H1 (cell line): ENCODE data around the gene C20orf96. TPM values are rescaled to one million over a fixed set of nuclear protein-coding genes. Genes with fewer than 3 reads are reported as not detected.

ENCODE experiments used
- ASH2L ChIP-seq: fragments of 200-600, 300-600 bp; sonication (generic); IDR thresholded peaks from one replicate; pipeline ENCODE4 v1.7.1; 2017; ENCODE audit warnings: low read length
- BACH1 ChIP-seq: IDR thresholded peaks from 2 replicates; pipeline ENCODE4 v1.6.1; 2012; ENCODE audit warnings: low read length, improper control_type of control experiment
- JUN ChIP-seq: IDR thresholded peaks from 2 replicates; pipeline ENCODE4 v1.6.1; 2011; ENCODE audit warnings: low read depth, mild to moderate bottlenecking, improper control_type of control experiment, low read length
- RFX5 ChIP-seq: IDR thresholded peaks from 2 replicates; pipeline ENCODE4 v1.6.1; 2011; ENCODE audit warnings: low read depth, low read length, improper control_type of control experiment, borderline replicate concordance
- SP2 ChIP-seq: IDR thresholded peaks from 2 replicates; pipeline ENCODE4 v1.6.1; 2012; ENCODE audit warnings: mild to moderate bottlenecking, low read length, inconsistent platforms
- TCF12 ChIP-seq: IDR thresholded peaks from 2 replicates; pipeline ENCODE4 v1.6.1; 2011; ENCODE audit warnings: low read depth, mild to moderate bottlenecking, low read length
- YY1 ChIP-seq: IDR thresholded peaks from 2 replicates; pipeline ENCODE4 v1.6.1; 2011; ENCODE audit warnings: low read depth, mild to moderate bottlenecking, low read length
- polyA plus RNA-seq, 7 experiments: library from polyadenylated mRNA; depleted of rRNA in 3 of 7; stranded (reverse) in 5 of 7; unstranded in 2 of 7; fragments of >200 nt in 5 of 7; fragments of 200-250 nt in 2 of 7; gene quantifications; 1 replicate in 5 of 7; 2 replicates in 1 of 7; 4 replicates in 1 of 7; pipeline versions ENCODE4 v1.2.1 to v1.2.3, GENCODE V29; 2011 to 2013; ENCODE audit warnings: missing spikeins in 2 of 7, mixed read lengths in 2 of 7
- total RNA-seq: library from RNA; stranded (reverse); fragmentation: NEBNext Ultra II Directional; extraction: Animal tissue kit (Norgen Biotek cat#: 25700); gene quantifications from 2 replicates; pipeline ENCODE4 v1.2.1, GENCODE V29; 2021
- TF ChIP-seq, protein P1 (sequence below): fragments of 300-600 bp; sonication (generic); IDR thresholded peaks from 2 replicates; pipeline ENCODE4 v1.7.1; 2012; ENCODE audit warnings: low read length, moderate library complexity, mild to moderate bottlenecking, inconsistent platforms; ENCODE audit not compliant: insufficient replicate concordance
- TF ChIP-seq, protein P2 (sequence below): IDR thresholded peaks from 2 replicates; pipeline ENCODE4 v1.6.1; 2011; ENCODE audit warnings: low read length, improper control_type of control experiment
- TF ChIP-seq, protein P3 (sequence below): IDR thresholded peaks from 2 replicates; pipeline ENCODE4 v1.6.1; 2012; ENCODE audit warnings: inconsistent platforms

C20orf96 gene
- total and polyA plus RNA-seq, 2 of the 8 experiments (the other 6 are each of a cell fraction or from before 2014, with no cell fraction given), result 19.2 to 21.0 TPM

DNA sequence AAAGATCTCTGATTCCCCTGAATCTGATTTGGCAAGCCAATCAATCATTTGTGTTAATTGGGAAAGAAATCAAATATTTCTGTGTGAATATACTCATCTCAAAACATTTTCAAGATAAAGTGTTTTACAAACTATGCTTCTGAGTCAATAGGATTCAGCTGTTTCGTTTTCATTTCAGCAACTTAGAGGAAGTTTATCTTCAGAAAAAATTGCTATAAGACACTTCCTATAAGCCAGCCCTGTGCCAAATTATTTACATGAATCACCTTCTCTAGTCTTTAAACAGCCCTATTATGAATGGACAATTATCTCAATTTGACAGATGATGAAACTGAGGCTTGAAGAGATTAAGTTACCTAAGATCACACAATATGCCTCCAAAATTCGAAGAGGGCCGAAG is 52.6 kb downstream of the C20orf96 start (continued):
- TF ChIP-seq, protein P1, sequence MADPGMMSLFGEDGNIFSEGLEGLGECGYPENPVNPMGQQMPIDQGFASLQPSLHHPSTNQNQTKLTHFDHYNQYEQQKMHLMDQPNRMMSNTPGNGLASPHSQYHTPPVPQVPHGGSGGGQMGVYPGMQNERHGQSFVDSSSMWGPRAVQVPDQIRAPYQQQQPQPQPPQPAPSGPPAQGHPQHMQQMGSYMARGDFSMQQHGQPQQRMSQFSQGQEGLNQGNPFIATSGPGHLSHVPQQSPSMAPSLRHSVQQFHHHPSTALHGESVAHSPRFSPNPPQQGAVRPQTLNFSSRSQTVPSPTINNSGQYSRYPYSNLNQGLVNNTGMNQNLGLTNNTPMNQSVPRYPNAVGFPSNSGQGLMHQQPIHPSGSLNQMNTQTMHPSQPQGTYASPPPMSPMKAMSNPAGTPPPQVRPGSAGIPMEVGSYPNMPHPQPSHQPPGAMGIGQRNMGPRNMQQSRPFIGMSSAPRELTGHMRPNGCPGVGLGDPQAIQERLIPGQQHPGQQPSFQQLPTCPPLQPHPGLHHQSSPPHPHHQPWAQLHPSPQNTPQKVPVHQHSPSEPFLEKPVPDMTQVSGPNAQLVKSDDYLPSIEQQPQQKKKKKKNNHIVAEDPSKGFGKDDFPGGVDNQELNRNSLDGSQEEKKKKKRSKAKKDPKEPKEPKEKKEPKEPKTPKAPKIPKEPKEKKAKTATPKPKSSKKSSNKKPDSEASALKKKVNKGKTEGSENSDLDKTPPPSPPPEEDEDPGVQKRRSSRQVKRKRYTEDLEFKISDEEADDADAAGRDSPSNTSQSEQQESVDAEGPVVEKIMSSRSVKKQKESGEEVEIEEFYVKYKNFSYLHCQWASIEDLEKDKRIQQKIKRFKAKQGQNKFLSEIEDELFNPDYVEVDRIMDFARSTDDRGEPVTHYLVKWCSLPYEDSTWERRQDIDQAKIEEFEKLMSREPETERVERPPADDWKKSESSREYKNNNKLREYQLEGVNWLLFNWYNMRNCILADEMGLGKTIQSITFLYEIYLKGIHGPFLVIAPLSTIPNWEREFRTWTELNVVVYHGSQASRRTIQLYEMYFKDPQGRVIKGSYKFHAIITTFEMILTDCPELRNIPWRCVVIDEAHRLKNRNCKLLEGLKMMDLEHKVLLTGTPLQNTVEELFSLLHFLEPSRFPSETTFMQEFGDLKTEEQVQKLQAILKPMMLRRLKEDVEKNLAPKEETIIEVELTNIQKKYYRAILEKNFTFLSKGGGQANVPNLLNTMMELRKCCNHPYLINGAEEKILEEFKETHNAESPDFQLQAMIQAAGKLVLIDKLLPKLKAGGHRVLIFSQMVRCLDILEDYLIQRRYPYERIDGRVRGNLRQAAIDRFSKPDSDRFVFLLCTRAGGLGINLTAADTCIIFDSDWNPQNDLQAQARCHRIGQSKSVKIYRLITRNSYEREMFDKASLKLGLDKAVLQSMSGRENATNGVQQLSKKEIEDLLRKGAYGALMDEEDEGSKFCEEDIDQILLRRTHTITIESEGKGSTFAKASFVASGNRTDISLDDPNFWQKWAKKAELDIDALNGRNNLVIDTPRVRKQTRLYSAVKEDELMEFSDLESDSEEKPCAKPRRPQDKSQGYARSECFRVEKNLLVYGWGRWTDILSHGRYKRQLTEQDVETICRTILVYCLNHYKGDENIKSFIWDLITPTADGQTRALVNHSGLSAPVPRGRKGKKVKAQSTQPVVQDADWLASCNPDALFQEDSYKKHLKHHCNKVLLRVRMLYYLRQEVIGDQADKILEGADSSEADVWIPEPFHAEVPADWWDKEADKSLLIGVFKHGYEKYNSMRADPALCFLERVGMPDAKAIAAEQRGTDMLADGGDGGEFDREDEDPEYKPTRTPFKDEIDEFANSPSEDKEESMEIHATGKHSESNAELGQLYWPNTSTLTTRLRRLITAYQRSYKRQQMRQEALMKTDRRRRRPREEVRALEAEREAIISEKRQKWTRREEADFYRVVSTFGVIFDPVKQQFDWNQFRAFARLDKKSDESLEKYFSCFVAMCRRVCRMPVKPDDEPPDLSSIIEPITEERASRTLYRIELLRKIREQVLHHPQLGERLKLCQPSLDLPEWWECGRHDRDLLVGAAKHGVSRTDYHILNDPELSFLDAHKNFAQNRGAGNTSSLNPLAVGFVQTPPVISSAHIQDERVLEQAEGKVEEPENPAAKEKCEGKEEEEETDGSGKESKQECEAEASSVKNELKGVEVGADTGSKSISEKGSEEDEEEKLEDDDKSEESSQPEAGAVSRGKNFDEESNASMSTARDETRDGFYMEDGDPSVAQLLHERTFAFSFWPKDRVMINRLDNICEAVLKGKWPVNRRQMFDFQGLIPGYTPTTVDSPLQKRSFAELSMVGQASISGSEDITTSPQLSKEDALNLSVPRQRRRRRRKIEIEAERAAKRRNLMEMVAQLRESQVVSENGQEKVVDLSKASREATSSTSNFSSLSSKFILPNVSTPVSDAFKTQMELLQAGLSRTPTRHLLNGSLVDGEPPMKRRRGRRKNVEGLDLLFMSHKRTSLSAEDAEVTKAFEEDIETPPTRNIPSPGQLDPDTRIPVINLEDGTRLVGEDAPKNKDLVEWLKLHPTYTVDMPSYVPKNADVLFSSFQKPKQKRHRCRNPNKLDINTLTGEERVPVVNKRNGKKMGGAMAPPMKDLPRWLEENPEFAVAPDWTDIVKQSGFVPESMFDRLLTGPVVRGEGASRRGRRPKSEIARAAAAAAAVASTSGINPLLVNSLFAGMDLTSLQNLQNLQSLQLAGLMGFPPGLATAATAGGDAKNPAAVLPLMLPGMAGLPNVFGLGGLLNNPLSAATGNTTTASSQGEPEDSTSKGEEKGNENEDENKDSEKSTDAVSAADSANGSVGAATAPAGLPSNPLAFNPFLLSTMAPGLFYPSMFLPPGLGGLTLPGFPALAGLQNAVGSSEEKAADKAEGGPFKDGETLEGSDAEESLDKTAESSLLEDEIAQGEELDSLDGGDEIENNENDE, result no peak
- TF ChIP-seq SP2, result no peak
- no peak for TF ChIP-seq YY1
- TF ChIP-seq, protein P2, sequence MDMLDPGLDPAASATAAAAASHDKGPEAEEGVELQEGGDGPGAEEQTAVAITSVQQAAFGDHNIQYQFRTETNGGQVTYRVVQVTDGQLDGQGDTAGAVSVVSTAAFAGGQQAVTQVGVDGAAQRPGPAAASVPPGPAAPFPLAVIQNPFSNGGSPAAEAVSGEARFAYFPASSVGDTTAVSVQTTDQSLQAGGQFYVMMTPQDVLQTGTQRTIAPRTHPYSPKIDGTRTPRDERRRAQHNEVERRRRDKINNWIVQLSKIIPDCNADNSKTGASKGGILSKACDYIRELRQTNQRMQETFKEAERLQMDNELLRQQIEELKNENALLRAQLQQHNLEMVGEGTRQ, result no peak
- no peak for TF ChIP-seq TCF12
- no peak for TF ChIP-seq BACH1
- TF ChIP-seq, protein P3, sequence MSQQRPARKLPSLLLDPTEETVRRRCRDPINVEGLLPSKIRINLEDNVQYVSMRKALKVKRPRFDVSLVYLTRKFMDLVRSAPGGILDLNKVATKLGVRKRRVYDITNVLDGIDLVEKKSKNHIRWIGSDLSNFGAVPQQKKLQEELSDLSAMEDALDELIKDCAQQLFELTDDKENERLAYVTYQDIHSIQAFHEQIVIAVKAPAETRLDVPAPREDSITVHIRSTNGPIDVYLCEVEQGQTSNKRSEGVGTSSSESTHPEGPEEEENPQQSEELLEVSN, result no peak
- TF ChIP-seq ASH2L, result no peak
- TF ChIP-seq RFX5, result no peak
- no peak for TF ChIP-seq JUN
